Measurements from ENCODE around the gene SKIL. TPM values are rescaled to one million over a fixed set of nuclear protein-coding genes. Genes with fewer than 3 reads are reported as not detected.

Gene SKIL
- total RNA-seq, 1 donor from 2014 or later, result 32.4 TPM

GRCh38 chr3:170387950-170388349 lies 30.4 kb downstream of the SKIL start:
- Histone ChIP-seq H3K36me3 (ENCODE audit: control insufficient read depth in 3 of 3, insufficient read depth in 3 of 3, low read length in 3 of 3) (peaks cover 18 to 34% (median 25%) of the 10 kb centered on the region in 3 donors), H3K27ac (ENCODE audit: low read depth, low read length) (no peak overlapping the region), H3K9ac (ENCODE audit: low read depth in 1 of 3, low read length in 3 of 3) (no peak overlapping the region), H3K4me1 (ENCODE audit: control insufficient read depth in 3 of 3, insufficient read depth in 3 of 3, low read length in 3 of 3) (peaks cover 0 to 2% (median 0%) of the 10 kb centered on the region in 3 donors), H3K9me3 (ENCODE audit: control insufficient read depth in 3 of 3, low read length in 3 of 3) (no peaks in the 10 kb centered on the region), H3K27me3 (ENCODE audit: control insufficient read depth in 3 of 3, insufficient read depth in 3 of 3, low read length in 3 of 3) (no peaks in the 10 kb centered on the region), H3K4me3 (ENCODE audit: low read length in 3 of 3) (no peak overlapping the region)

- H3K9me3 ChIP-seq (ENCODE audit: control insufficient read depth in 3 of 3, low read length in 3 of 3), result no peaks in the 10 kb centered on the region
- H3K4me3 ChIP-seq (ENCODE audit: low read length in 3 of 3), result no peak overlapping the region
- H3K27me3 ChIP-seq (ENCODE audit: control insufficient read depth in 3 of 3, insufficient read depth in 3 of 3, low read length in 3 of 3), result no peaks in the 10 kb centered on the region
- H3K27ac ChIP-seq (ENCODE audit: low read depth, low read length), result no peak overlapping the region
- H3K9ac ChIP-seq (ENCODE audit: low read depth in 1 of 3, low read length in 3 of 3), result no peak overlapping the region
- peaks cover 13 to 30% (median 20%) of the 10 kb centered on the region in 3 donors for H3K36me3 ChIP-seq (ENCODE audit: control insufficient read depth in 3 of 3, insufficient read depth in 3 of 3, low read length in 3 of 3)
- no peaks in the 10 kb centered on the region for H3K4me1 ChIP-seq (ENCODE audit: control insufficient read depth in 3 of 3, insufficient read depth in 3 of 3, low read length in 3 of 3)
These were observed 33.6 kb downstream of the SKIL start for GRCh38 chr3:170391108-170391507.

- no peak overlapping the region for H3K9ac ChIP-seq (ENCODE audit: low read depth in 1 of 3, low read length in 3 of 3)
- H3K27me3 ChIP-seq (ENCODE audit: control insufficient read depth in 3 of 3, insufficient read depth in 3 of 3, low read length in 3 of 3), result no peaks in the 10 kb centered on the region
- H3K4me1 ChIP-seq (ENCODE audit: control insufficient read depth in 3 of 3, insufficient read depth in 3 of 3, low read length in 3 of 3), result no peaks in the 10 kb centered on the region
- H3K27ac ChIP-seq (ENCODE audit: low read depth, low read length), result no peak overlapping the region
- no peak overlapping the region for H3K4me3 ChIP-seq (ENCODE audit: low read length in 3 of 3)
- no peaks in the 10 kb centered on the region for H3K9me3 ChIP-seq (ENCODE audit: control insufficient read depth in 3 of 3, low read length in 3 of 3)
- H3K36me3 ChIP-seq (ENCODE audit: control insufficient read depth in 3 of 3, insufficient read depth in 3 of 3, low read length in 3 of 3), result peaks cover 0 to 3% (median 0%) of the 10 kb centered on the region in 3 donors
These were observed 40.2 kb downstream of the SKIL start for GRCh38 chr3:170397685-170398084.

- Histone ChIP-seq H3K4me3 (ENCODE audit: low read length in 3 of 3) (no peak overlapping the region), H3K36me3 (ENCODE audit: control insufficient read depth in 3 of 3, insufficient read depth in 3 of 3, low read length in 3 of 3) (no peaks in the 10 kb centered on the region), H3K4me1 (ENCODE audit: control insufficient read depth in 3 of 3, insufficient read depth in 3 of 3, low read length in 3 of 3) (no peaks in the 10 kb centered on the region), H3K27ac (ENCODE audit: low read depth, low read length) (no peak overlapping the region), H3K27me3 (ENCODE audit: control insufficient read depth in 3 of 3, insufficient read depth in 3 of 3, low read length in 3 of 3) (no peaks in the 10 kb centered on the region), H3K9me3 (ENCODE audit: control insufficient read depth in 3 of 3, low read length in 3 of 3) (no peaks in the 10 kb centered on the region), H3K9ac (ENCODE audit: low read depth in 1 of 3, low read length in 3 of 3) (no peak overlapping the region)
These were observed 47.6 kb downstream of the SKIL start for GRCh38 chr3:170405101-170405500.

DNA sequence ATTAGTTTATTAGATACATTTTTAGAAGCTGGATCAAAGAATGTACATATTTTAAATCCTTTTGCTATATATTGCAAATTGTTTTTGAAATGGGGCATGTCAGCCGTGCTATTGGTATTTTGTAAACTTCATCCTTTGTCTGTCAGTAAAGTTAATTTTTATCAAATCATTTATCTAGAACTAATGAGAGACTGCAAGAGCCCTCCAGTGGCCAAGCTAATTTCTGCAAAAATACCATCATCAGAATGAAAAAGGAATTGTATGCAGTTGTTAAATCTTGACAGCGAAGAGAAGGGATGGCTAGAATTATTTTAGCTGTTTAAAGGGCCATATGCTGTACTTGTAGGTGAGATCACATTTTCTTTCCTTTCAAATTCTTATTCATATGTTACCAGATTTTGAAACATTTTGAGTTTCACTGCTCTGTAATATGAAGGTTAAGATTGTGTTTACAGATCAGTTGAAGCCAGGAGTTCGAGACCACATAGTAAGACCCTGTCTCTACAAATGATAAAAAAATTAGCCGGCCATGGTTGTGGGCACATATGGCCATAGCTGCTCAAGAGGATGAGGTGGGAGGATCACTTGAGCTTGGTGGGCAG lies 53.0 kb downstream of the SKIL start:
- Histone ChIP-seq H3K4me3 (ENCODE audit: low read length in 3 of 3) (no peak overlapping the region), H3K9ac (ENCODE audit: low read depth in 1 of 3, low read length in 3 of 3) (no peak overlapping the region), H3K9me3 (ENCODE audit: control insufficient read depth in 3 of 3, low read length in 3 of 3) (no peaks in the 10 kb centered on the region), H3K27ac (ENCODE audit: low read depth, low read length) (no peak overlapping the region), H3K27me3 (ENCODE audit: control insufficient read depth in 3 of 3, insufficient read depth in 3 of 3, low read length in 3 of 3) (no peaks in the 10 kb centered on the region), H3K36me3 (ENCODE audit: control insufficient read depth in 3 of 3, insufficient read depth in 3 of 3, low read length in 3 of 3) (no peaks in the 10 kb centered on the region), H3K4me1 (ENCODE audit: control insufficient read depth in 3 of 3, insufficient read depth in 3 of 3, low read length in 3 of 3) (no peaks in the 10 kb centered on the region)

DNA sequence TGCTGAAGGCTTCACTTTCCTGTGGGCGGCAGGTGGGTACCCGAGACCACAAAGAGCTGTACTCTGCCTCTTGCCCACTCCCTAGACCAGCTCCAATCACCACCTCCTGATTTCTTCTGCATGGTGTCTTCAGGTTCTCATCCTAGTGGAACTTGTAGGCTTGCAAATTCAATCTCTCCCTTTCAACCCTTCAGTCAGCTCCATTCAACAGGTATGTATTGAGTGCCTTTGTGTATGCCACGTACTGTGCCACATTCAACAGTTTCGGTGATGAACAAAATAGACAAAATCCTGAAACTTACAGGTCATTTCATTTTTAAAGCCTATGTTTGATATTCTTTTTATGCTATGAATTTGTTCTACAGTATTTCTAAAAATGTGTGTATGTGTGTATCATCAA lies 55.8 kb downstream of the SKIL start:
- H3K4me1 ChIP-seq (ENCODE audit: control insufficient read depth in 3 of 3, insufficient read depth in 3 of 3, low read length in 3 of 3), result peaks cover 0 to 3% (median 2%) of the 10 kb centered on the region in 3 donors
- peaks cover 4 to 13% (median 10%) of the 10 kb centered on the region in 3 donors for H3K27me3 ChIP-seq (ENCODE audit: control insufficient read depth in 3 of 3, insufficient read depth in 3 of 3, low read length in 3 of 3)
- no peak overlapping the region for H3K9ac ChIP-seq (ENCODE audit: low read depth in 1 of 3, low read length in 3 of 3)
- H3K9me3 ChIP-seq (ENCODE audit: control insufficient read depth in 3 of 3, low read length in 3 of 3), result no peaks in the 10 kb centered on the region
- H3K36me3 ChIP-seq (ENCODE audit: control insufficient read depth in 3 of 3, insufficient read depth in 3 of 3, low read length in 3 of 3), result no peaks in the 10 kb centered on the region
- H3K4me3 ChIP-seq (ENCODE audit: low read length in 3 of 3), result no peak overlapping the region
- no peak overlapping the region for H3K27ac ChIP-seq (ENCODE audit: low read depth, low read length)

DNA sequence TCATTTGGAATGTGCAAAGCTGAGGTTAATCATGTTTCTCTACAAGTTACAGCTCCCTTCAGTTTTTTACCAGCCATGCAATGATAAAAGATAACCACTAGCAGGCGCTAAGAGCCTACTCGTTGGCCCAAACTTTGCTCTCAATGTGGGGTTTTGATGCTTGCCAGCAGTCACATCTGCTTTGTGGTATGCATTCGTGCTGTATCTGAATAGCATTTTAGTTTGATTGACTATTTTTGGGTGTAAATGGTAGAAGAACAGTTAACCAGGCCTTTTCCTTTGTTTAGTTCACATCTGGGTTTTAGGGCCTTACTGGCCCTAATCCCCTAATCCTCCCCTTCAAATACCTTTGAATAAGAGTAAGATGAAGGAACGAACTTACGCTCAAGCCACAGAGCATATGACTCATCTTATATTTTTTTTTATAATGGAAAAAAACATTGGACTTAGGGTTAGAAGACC lies 56.7 kb downstream of the SKIL start:
- no peak overlapping the region for H3K27ac ChIP-seq (ENCODE audit: low read depth, low read length)
- H3K27me3 ChIP-seq (ENCODE audit: control insufficient read depth in 3 of 3, insufficient read depth in 3 of 3, low read length in 3 of 3), result peaks cover 11 to 22% (median 17%) of the 10 kb centered on the region in 3 donors
- no peak overlapping the region for H3K4me3 ChIP-seq (ENCODE audit: low read length in 3 of 3)
- no peak overlapping the region for H3K9ac ChIP-seq (ENCODE audit: low read depth in 1 of 3, low read length in 3 of 3)
- no peaks in the 10 kb centered on the region for H3K36me3 ChIP-seq (ENCODE audit: control insufficient read depth in 3 of 3, insufficient read depth in 3 of 3, low read length in 3 of 3)
- H3K4me1 ChIP-seq (ENCODE audit: control insufficient read depth in 3 of 3, insufficient read depth in 3 of 3, low read length in 3 of 3), result peaks cover 4 to 10% (median 10%) of the 10 kb centered on the region in 3 donors
- no peaks in the 10 kb centered on the region for H3K9me3 ChIP-seq (ENCODE audit: control insufficient read depth in 3 of 3, low read length in 3 of 3)

DNA sequence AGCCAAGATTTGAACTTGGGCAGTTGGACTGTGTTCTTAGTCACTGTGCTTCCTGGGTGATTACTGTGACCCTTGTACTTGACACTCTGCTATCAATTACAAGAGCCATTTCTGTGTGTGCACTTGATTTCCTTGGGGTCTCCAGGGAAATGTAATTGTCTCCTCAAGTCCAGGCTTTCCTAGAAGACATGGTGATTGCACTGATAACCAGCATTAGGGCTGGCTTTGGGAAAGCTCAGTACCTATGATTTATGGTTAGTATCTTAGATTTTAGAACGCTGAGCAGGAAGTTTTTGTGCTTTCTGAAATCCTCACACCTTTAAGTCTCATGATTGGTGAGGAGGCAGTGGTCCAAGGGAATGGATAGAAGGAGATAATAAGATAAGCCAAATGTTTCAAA lies 59.6 kb downstream of the SKIL start:
- H3K9ac ChIP-seq (ENCODE audit: low read depth in 1 of 3, low read length in 3 of 3), result no peak overlapping the region
- H3K4me1 ChIP-seq (ENCODE audit: control insufficient read depth in 3 of 3, insufficient read depth in 3 of 3, low read length in 3 of 3), result peaks cover 8 to 16% (median 16%) of the 10 kb centered on the region in 3 donors
- H3K9me3 ChIP-seq (ENCODE audit: control insufficient read depth in 3 of 3, low read length in 3 of 3), result no peaks in the 10 kb centered on the region
- H3K27ac ChIP-seq (ENCODE audit: low read depth, low read length), result no peak overlapping the region
- H3K27me3 ChIP-seq (ENCODE audit: control insufficient read depth in 3 of 3, insufficient read depth in 3 of 3, low read length in 3 of 3), result peaks cover 11 to 36% (median 24%) of the 10 kb centered on the region in 3 donors
- H3K4me3 ChIP-seq (ENCODE audit: low read length in 3 of 3), result no peak overlapping the region
- no peaks in the 10 kb centered on the region for H3K36me3 ChIP-seq (ENCODE audit: control insufficient read depth in 3 of 3, insufficient read depth in 3 of 3, low read length in 3 of 3)

DNA sequence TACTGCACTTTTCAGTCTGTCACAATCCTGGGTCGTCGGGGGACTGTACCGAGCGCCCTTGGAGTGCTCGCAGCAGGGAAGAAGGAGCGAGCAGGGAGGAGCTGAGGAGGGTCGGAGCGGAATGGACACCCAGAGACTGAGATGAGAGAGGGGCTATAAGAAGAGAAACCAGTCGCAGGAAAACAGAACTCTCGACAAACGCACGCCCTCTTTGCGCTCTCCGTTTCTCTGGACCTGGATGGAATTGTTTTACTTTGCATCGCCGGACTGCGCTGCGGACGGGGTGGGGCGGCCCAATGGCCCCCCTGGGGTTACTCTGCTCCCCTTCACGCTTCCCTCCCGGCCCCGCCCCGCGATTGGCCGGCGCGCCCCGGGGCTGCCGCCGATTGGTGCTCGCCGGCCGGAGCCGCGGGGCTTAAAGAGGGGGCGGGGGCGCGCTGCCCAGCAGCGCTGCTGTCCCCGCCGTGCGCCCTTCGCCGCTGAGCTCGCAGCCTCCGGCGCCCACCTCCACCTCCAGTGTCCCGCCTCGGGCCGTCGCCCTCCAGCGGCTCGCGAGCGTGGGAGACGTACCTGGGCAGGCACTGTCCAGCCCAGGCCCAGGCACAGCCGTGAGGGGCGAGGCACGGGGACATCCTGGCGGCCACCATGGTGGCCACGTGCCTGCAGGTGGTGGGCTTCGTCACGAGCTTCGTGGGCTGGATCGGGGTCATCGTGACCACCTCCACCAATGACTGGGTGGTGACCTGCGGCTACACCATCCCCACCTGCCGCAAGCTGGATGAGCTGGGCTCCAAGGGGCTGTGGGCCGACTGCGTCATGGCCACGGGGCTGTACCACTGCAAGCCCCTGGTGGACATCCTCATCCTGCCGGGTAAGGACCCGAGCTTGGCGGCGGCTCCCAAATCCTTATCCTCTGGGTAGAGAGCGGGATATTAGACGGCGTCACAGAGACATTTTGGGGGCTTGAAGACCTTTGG lies 61.2 kb downstream of the SKIL start, which contains the start of gene CLDN11:
Gene CLDN11 (plus strand): TSS at position 447 of the 977 bp plus-strand sequence. CDS start 199 bp downstream, at position 646.
- Histone ChIP-seq H3K4me1 (ENCODE audit: control insufficient read depth in 3 of 3, insufficient read depth in 3 of 3, low read length in 3 of 3) (peaks cover 8 to 16% (median 16%) of the 10 kb centered on the region in 3 donors), H3K9ac (ENCODE audit: low read depth in 1 of 3, low read length in 3 of 3) (peak within 1 kb of the TSS in 2 of 3 donors; percentile 35 to 57), H3K36me3 (ENCODE audit: control insufficient read depth in 3 of 3, insufficient read depth in 3 of 3, low read length in 3 of 3) (no peaks in the 10 kb centered on the region), H3K9me3 (ENCODE audit: control insufficient read depth in 3 of 3, low read length in 3 of 3) (no peaks in the 10 kb centered on the region), H3K4me3 (ENCODE audit: low read length in 3 of 3) (peak within 1 kb of the TSS; percentile 69 to 75 (median 74)), H3K27me3 (ENCODE audit: control insufficient read depth in 3 of 3, insufficient read depth in 3 of 3, low read length in 3 of 3) (peaks cover 11 to 36% (median 24%) of the 10 kb centered on the region in 3 donors), H3K27ac (ENCODE audit: low read depth, low read length) (no peak within 1 kb of the TSS)
